HG02938 (cell line): Measurements from ENCODE around the gene OR5AN1.
"Not testable (repeated sequence)": the region's sequence is repeated elsewhere in the genome, so short reads cannot be mapped to it uniquely, and the experiment has no call there.

ENCODE experiments used
- ATAC-seq: cut with Tn5 transposase; IDR thresholded peaks from one replicate; pipeline ENCODE4 v1.9.1; 2021; ENCODE audit warnings: mild to moderate bottlenecking, moderate library complexity; ENCODE audit not compliant: unreplicated experiment

Gene OR5AN1

DNA sequence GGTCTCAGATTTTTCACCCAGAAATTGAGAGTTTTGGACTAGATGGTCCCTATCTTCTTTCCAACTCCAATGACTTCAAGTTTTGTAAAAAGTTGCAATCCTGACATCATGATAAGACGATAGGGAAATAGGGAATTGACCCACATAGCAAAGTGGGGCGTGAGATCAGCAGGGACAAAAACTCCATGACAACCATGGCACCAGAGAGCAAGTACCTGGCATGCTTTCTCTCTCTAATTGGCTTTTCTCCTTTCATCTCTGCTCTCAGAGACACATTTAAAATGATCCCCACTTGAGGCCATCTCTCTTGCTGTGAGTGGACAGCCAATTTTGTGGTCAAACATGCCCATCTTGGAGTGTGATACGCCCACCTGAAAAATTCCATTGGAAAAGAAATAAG, at the start of gene OR5AN1:
Gene OR5AN1, plus strand, starts transcription at position 301 of the 400 bp plus-strand sequence. CDS start 5,564 bp downstream, outside the sequence.
- no peak for ATAC-seq

- no peak for ATAC-seq
Measured at GRCh38 chr11:59335001-59335400, 23.7 kb upstream of the OR5AN1 start.

GRCh38 chr11:59336176-59336575, 22.5 kb upstream of the OR5AN1 start:
- ATAC-seq, result no peak

DNA sequence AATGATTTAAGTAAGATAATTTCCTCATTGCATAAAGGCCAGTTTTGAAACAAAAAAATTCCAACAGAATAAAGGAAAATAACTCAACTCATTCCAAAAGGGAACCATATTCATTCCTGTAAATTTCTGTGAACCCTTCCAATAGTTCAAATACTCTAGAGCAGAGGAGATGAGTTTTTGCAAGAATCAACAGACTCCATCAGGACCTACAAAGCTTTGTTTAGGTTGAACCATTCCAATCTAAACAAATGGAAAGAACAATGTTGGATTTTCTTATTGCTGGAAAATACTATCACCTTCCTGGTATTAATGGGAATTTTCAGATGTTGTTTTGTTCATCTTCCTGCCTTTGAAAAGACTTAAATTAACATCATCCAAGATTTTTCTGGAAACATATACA, 21.8 kb upstream of the OR5AN1 start:
- ATAC-seq, result no peak

GRCh38 chr11:59349657-59350056, 9.0 kb upstream of the OR5AN1 start:
- ATAC-seq, result not testable (repeated sequence)

DNA sequence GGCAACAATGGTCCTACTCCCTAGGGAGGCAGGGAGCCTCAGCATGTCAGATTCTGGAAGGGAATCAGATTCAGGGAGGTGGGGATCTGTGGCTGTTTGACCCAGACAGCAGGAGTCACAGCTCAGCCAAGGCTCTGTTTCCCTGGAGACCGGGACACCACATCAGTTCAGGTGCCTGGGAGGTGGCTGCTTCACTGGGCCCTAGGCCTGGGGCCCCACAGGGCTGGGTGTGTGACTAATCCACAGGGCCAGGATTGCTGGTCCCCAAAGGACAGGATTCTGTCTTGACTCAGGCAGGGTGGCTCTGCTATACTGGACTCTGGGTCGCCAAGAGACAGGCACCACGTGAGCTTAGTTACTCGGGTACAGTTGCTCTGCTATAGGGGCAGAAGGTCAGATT, 3.5 kb upstream of the OR5AN1 start:
- no peak for ATAC-seq

- no peak for ATAC-seq
Measured at GRCh38 chr11:59356561-59356960, 2.1 kb upstream of the OR5AN1 start.

GRCh38 chr11:59358020-59358419, 675 bp upstream of the OR5AN1 start:
- ATAC-seq, result no peak

DNA sequence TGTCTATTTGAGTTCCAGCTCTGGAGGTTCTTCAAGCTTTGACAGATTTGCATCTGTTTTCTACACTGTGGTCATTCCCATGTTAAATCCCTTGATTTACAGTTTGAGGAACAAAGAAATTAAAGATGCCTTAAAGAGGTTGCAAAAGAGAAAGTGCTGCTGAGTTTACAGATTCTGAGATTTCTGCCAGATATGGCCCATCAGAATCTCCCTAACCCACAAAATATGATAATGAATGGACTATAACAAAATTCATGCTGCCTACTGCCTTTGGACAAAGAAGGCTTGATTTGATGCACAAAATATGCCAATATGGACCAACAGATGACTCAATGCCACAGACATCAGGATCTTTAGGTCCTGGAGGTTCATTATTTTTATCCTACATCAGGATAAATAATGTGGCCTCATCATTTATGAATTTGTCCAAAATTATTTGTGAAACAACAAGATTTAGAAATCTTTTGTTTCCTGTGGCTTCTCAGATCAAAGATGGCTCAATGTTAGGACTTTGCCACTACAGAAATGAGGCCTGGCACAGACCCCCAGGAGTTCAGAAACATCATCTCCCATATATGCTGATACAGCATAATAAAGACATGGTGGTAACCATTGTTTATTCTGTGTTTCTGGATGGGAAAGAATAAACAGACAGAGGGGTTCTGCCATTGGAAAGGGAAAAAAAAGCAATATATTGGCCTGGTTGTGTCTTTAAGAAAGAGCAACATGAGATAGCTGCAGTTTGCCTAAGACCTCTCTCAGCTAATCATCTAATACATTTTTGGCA, 6.7 kb downstream of the OR5AN1 start:
- ATAC-seq, result no peak

GRCh38 chr11:59368238-59369022, 9.7 kb downstream of the OR5AN1 start:
- no peak for ATAC-seq

DNA sequence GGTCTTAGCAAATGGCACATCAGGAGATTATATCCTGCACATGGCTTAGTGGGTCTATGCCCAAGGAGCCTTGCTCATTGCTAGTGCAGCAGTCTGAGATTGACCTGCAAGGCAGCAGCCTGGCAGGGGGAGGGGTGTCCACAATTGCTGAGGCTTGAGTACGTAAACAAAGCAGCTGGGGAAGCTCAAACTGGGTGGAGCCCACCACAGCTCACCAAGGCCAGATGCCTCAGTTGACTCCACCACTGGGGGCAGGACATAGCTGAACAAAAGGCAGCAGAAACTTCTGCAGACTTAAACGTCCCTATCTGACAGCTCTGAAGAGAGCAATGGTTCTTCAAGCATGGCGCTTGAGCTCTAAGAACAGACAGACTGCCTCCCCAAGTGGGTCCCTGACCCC, 13.6 kb downstream of the OR5AN1 start:
- ATAC-seq, result not testable (repeated sequence)

- peak; percentile 96 for ATAC-seq
Measured at GRCh38 chr11:59380263-59381059, 21.8 kb downstream of the OR5AN1 start.

DNA sequence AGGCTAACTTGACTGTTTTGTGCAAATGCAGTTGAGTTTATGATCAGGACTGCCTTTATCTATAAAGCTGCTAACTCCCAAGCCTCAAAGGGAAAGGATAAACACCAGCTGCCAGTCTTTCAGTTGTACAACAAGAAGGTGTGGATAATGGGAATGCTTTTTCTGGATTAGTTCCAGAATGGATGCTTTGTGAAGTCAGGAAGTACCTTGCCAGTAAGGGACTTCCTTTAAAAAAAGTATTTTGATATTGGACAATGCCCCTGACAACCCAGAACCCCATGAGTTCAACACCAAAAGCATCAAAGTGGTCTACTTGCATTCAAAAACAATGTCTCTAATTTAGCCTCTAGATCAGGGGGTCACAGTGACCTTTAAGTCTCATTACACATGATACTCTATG, 35.5 kb downstream of the OR5AN1 start:
- no peak for ATAC-seq

DNA sequence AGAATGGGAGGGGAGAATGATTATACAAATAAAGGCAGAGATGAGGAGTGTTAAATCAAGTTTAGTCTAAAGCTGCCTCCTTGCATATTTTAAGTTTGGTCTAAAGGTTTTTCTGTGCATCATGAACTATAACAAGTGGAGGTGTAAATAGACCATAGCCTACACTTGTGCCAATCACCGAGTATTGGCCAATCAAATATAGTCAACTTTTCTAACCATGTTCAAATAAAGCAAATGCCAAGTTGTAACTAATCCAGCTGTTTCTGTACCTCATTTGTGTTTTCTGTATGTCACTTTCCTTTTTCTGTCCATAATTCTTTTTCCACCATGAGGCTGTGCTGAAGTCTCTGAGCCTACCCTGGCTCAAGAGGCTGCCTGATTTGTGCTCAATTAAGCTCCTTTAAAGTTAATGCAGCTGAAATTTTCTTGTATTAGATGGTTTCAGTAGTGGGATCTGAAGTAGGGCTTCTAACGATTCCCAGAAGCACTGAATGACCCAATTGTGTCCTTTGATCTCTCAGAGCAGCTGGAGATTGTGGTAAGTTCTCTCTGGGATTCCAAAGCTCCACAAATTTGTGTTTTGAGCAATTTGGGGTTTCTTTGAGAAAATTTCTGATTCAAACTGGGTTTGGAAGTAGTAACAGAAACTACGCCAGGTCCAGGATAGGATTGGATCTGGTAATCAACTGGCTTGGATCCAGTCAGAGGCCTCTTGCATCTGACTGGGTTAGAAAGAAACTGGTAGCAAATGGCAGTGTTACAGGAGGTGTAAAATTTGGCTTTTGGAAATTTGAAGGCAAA, 42.0 kb downstream of the OR5AN1 start:
- no peak for ATAC-seq

- no peak for ATAC-seq
Measured at GRCh38 chr11:59401262-59401552, 42.5 kb downstream of the OR5AN1 start.

- ATAC-seq, result no peak
Measured at GRCh38 chr11:59403546-59403945, 44.9 kb downstream of the OR5AN1 start.

DNA sequence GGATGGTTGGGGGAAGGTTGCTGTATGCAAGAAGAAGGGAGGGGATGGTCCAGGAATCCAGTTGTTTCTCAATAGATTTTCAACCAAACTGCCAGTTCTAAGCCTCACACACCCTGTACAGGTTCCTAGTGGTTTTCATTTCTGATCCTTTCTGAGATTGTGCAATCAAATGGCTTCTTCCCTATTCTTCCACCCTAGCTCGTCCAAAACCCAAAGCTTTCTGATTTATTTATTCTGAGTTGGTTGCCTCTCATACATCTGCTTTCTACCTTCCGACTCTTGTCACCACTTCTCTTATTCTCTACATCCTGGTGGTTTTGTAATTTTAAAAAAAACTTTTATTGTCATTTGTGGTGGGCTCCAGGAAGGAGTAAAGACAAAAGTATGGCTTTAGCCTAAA, 55.0 kb downstream of the OR5AN1 start:
- no peak for ATAC-seq

DNA sequence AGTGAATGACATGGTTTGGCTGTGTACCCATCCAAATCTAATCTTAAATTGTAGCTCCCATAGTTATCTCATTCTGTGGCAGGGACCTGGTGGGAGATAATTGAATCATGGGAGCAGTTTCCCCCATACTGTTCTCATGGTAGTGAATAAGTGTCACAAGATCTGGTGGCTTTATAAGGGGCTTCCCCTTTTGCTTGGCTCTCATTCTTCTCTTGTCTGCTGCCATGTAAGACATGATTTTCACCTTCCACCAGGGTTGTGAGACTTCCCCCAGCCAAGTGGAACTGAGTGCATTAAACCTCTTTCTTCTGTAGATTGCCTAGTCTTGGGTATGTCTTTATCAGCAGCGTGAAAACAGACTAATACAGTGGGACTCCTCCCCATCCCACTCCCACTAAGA, 56.4 kb downstream of the OR5AN1 start:
- ATAC-seq, result no peak

GRCh38 chr11:59416613-59417012, 57.9 kb downstream of the OR5AN1 start:
- ATAC-seq, result no peak

DNA sequence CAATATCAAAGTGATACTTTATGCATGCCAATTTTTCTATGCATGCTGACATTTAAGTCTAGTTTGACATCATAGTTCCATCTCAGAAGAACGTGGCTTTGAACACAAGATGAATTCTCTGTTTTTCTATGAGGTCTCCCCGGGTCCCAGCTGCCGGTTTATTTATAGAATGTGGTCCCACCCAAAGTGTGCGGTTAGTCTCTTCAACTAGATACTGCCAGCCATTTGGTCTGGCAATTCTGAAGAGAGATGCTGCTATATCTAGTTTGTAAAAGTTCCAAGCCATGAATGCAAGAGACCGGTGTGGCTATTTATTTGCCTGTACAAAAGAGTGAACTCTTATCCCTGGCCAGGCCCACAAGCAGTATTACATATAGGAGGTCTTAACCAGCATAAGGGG, 58.3 kb downstream of the OR5AN1 start:
- ATAC-seq, result no peak

DNA sequence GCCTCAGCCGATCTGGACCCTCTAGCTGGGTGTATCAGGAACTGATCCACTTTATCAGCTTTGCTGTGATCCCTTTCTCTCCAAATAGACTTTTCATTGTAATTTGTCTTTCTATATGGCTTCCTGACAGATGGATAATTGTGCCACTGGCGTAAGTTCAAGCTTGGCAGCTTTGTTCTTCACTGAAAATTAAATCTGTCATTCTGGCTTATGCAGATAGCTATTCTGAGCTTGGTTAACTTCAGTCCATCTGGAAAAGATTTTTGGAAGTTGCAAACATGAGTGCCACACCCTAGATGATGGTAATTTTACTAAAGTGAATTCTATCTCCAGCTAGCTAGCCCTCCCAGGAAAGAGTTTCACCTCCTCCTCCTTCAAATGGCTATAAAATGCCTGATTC, 59.5 kb downstream of the OR5AN1 start:
- ATAC-seq, result no peak
